LNCaP clone FGC (cell line): Measurements from ENCODE around the gene PDP2.

ENCODE experiments used
- DNase-seq: peaks from one replicate; pipeline ENCODE4 v3.0.0-alpha.2; 2011; ENCODE audit warnings: low read depth
- H3K4me3 ChIP-seq: 2 replicates; pipeline ENCODE4 v1.5.1; 2011; ENCODE audit warnings: mild to moderate bottlenecking, low read depth, low read length, control low read depth
- TF ChIP-seq, protein P1 (sequence below): IDR thresholded peaks from 2 replicates; pipeline ENCODE4 v1.5.1; 2012; ENCODE audit warnings: mild to moderate bottlenecking; ENCODE audit not compliant: control insufficient read depth, insufficient read depth; ENCODE audit errors: extremely low read depth

The PDP2 gene

DNA sequence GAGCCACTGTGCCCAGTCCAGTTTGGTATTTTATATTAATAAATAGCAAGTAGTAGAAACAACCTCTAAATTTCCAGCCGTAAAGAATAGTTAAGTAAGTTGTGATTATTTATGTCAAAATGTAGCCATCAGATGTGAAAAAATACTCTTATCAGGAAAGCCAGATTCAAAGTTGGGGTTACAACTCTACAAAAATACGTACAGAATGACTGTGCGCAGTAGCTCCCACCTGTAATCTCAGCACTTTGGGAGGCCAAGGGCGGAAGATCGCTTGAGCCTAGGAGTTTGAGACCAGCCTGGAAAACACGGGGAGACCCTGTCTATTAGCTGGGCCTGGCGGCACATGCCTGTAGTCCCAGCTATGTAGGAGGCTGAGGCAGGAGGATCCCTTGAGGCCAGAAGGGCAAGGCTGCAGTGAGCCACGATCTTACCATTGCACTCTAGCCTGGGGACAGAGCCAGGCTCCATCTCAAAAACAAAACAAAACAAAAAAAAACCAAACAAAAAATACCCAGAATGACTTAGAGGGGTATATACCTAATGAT lies 1.7 kb downstream of the PDP2 start:
- no peak for DNase-seq
- H3K4me3 ChIP-seq, result no peak overlapping the region; the same call in 1 of the 2 replicates
- TF ChIP-seq, protein P1, sequence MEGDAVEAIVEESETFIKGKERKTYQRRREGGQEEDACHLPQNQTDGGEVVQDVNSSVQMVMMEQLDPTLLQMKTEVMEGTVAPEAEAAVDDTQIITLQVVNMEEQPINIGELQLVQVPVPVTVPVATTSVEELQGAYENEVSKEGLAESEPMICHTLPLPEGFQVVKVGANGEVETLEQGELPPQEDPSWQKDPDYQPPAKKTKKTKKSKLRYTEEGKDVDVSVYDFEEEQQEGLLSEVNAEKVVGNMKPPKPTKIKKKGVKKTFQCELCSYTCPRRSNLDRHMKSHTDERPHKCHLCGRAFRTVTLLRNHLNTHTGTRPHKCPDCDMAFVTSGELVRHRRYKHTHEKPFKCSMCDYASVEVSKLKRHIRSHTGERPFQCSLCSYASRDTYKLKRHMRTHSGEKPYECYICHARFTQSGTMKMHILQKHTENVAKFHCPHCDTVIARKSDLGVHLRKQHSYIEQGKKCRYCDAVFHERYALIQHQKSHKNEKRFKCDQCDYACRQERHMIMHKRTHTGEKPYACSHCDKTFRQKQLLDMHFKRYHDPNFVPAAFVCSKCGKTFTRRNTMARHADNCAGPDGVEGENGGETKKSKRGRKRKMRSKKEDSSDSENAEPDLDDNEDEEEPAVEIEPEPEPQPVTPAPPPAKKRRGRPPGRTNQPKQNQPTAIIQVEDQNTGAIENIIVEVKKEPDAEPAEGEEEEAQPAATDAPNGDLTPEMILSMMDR, result no peak

DNA sequence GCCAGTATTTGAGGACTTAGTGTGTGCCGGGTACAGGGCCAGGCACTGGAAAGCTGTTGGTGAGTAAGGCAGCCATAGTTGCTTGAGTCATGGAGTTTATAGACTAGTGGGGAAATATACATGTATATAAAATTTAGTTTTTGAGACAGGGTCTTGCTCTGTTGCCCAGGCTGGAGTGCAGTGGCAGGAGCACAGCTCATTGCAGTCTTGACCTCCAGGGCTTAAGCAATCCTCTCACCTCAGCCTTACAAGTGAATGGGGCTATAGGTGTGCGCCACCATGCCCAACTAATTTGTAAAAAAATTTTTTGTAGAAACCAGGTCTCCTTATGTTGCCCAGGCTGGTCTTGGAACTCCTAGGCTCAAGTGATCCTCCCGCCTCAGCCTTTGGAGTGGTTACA lies 2.4 kb downstream of the PDP2 start:
- TF ChIP-seq, protein P1, result no peak
- H3K4me3 ChIP-seq, result no peak overlapping the region
- DNase-seq, result no peak

- TF ChIP-seq, protein P1, result no peak
- H3K4me3 ChIP-seq, result no peak overlapping the region
- DNase-seq, result no peak
These were observed 5.2 kb downstream of the PDP2 start for GRCh38 chr16:66885491-66885890.

GRCh38 chr16:66886321-66886720 lies 6.0 kb downstream of the PDP2 start:
- no peak for DNase-seq
- H3K4me3 ChIP-seq, result no peak overlapping the region
- TF ChIP-seq, protein P1, result no peak

DNA sequence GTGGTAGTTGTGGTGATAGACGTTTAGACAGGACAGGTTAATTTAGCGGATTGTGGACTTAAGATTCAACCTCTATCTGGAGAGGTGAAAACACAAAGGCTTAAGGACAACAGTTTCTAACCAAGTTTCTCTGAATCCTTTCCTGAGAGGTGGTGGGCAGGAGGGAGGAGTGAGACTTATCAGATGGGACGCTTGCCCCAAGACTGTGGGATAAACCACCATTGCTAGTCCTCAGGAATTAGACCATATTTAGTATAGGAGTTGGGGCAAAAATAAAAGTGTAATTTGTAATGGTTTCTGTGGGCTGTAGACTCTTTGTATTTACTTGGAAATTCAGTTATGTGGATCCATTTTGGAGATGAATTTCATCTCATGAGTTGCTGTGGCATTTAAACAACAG lies 6.6 kb downstream of the PDP2 start:
- H3K4me3 ChIP-seq, result no peak overlapping the region
- TF ChIP-seq, protein P1, result no peak
- no peak for DNase-seq

DNA sequence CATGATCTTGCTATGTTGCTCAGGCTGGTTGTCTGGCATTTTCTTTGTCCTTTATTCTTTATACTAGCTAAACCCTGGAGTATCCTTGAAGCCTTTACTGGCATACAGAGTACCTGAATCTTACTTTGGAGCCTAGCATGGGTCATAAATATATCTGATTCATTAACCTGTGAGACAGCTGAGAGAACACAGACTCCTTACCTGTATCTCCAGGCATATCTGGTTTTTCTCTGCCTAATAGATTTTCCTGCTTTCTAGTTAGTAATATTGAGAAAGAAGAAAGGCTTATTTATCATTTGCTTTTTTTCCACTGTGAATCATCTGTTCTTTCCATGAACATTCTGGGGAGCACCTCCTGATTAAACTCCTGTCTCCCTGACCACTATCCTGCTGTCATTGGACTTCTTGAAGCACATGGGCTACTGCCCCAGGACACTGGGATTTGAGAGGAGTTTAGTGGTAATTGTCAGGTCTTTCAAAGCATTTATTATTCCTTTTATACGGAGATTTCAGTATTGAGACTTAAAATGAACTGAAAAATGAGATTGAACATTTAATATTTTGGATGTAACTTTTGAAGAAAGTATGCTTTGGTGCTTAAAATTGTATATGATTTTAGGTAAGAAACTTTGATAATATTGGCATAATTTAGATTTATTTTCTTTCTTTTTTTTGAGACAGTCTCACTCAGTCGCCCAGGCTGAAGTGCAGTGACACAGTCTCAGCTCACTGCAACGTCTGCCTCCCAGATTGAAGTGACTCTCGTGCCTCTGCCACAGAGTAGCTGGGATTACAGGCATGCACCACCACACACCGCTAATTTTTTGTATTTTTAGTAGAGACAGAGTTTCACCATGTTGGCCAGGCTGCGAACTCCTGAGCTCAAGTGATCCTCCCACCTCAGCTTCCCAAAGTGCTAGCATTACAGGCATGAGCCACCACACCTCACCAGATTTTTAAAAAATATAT lies 8.6 kb downstream of the PDP2 start:
- TF ChIP-seq, protein P1, result no peak
- DNase-seq, result no peak
- no peak overlapping the region for H3K4me3 ChIP-seq
